ENCODE data around the gene AKAP5.
"Not testable (repeated sequence)": the region's sequence is repeated elsewhere in the genome, so short reads cannot be mapped to it uniquely, and the experiment has no call there.

The AKAP5 gene

GRCh38 chr14:64516969-64517368 is 51.7 kb downstream of the AKAP5 start:
- H3K9me2 ChIP-seq (ENCODE audit: low read depth, low read length) = no peaks in the 10 kb centered on the region
- H3K4me1 ChIP-seq (ENCODE audit: insufficient read depth, low read length, severe bottlenecking) = no peaks in the 10 kb centered on the region
- H3K4me2 ChIP-seq (ENCODE audit: low read length) = no peak overlapping the region
- H4K20me1 ChIP-seq (ENCODE audit: insufficient read depth, low read length) = no peaks in the 10 kb centered on the region
- H3K79me2 ChIP-seq (ENCODE audit: insufficient read depth, low read length) = peaks cover 81% of the 10 kb centered on the region
- H3K36me3 ChIP-seq (ENCODE audit: insufficient read depth, low read length) = peaks cover 20% of the 10 kb centered on the region
- no peak overlapping the region for H3K27ac ChIP-seq (ENCODE audit: low read depth, low read length, poor library complexity, severe bottlenecking)
- no peaks in the 10 kb centered on the region for H3F3A ChIP-seq (ENCODE audit: insufficient read depth, low read length)
- no peaks in the 10 kb centered on the region for H3K27me3 ChIP-seq (ENCODE audit: insufficient read depth, low read length)
- H3K4me3 ChIP-seq (ENCODE audit: low read depth, low read length, poor library complexity, severe bottlenecking) = no peak overlapping the region
- H3K9ac ChIP-seq (ENCODE audit: low read length) = no peak overlapping the region
- TF ChIP-seq EZH2 (IDR thresholded peaks at IDR 0.05; ENCODE audit: borderline replicate concordance, low read length) = no peak
- TF ChIP-seq CTCF (IDR thresholded peaks at IDR 0.05; ENCODE audit: low read length) = no peak
- no peak overlapping the region for H2AFZ ChIP-seq (ENCODE audit: low read length)
- no peaks in the 10 kb centered on the region for H3K9me3 ChIP-seq (ENCODE audit: low read length)

- H3K9ac ChIP-seq (ENCODE audit: low read length); H3K4me1 ChIP-seq (ENCODE audit: insufficient read depth, low read length, severe bottlenecking); H3K27ac ChIP-seq (ENCODE audit: low read depth, low read length, poor library complexity, severe bottlenecking); H3K9me2 ChIP-seq (ENCODE audit: low read depth, low read length); H4K20me1 ChIP-seq (ENCODE audit: insufficient read depth, low read length); H3K9me3 ChIP-seq (ENCODE audit: low read length); H3F3A ChIP-seq (ENCODE audit: insufficient read depth, low read length); H3K27me3 ChIP-seq (ENCODE audit: insufficient read depth, low read length); H2AFZ ChIP-seq (ENCODE audit: low read length); H3K4me2 ChIP-seq (ENCODE audit: low read length); H3K4me3 ChIP-seq (ENCODE audit: low read depth, low read length, poor library complexity, severe bottlenecking): not testable (repeated sequence)
- peaks cover 24% of the 10 kb centered on the region for H3K36me3 ChIP-seq (ENCODE audit: insufficient read depth, low read length)
- peaks cover 74% of the 10 kb centered on the region for H3K79me2 ChIP-seq (ENCODE audit: insufficient read depth, low read length)
These were observed 52.4 kb downstream of the AKAP5 start for GRCh38 chr14:64517667-64518066.

GRCh38 chr14:64518229-64518628 is 52.9 kb downstream of the AKAP5 start:
- Histone ChIP-seq H3K27ac (ENCODE audit: low read depth, low read length, poor library complexity, severe bottlenecking) (no peak overlapping the region), H3K79me2 (ENCODE audit: insufficient read depth, low read length) (peaks cover 68% of the 10 kb centered on the region), H3K4me1 (ENCODE audit: insufficient read depth, low read length, severe bottlenecking) (no peaks in the 10 kb centered on the region), H3K27me3 (ENCODE audit: insufficient read depth, low read length) (no peaks in the 10 kb centered on the region), H3K9me3 (ENCODE audit: low read length) (no peaks in the 10 kb centered on the region), H2AFZ (ENCODE audit: low read length) (no peak overlapping the region), H4K20me1 (ENCODE audit: insufficient read depth, low read length) (no peaks in the 10 kb centered on the region), H3K9ac (ENCODE audit: low read length) (no peak overlapping the region), H3K4me3 (ENCODE audit: low read depth, low read length, poor library complexity, severe bottlenecking) (no peak overlapping the region), H3F3A (ENCODE audit: insufficient read depth, low read length) (no peaks in the 10 kb centered on the region), H3K4me2 (ENCODE audit: low read length) (no peak overlapping the region), H3K9me2 (ENCODE audit: low read depth, low read length) (no peaks in the 10 kb centered on the region), H3K36me3 (ENCODE audit: insufficient read depth, low read length) (peaks cover 24% of the 10 kb centered on the region)
- no peak for TF ChIP-seq CTCF (IDR thresholded peaks at IDR 0.05; ENCODE audit: low read length)
- TF ChIP-seq EZH2 (IDR thresholded peaks at IDR 0.05; ENCODE audit: borderline replicate concordance, low read length) = no peak

GRCh38 chr14:64520699-64521098 is 55.4 kb downstream of the AKAP5 start:
- no peaks in the 10 kb centered on the region for H4K20me1 ChIP-seq (ENCODE audit: insufficient read depth, low read length)

More at GRCh38 chr14:64520699-64521098, 55.4 kb downstream of the AKAP5 start:
- TF ChIP-seq EZH2 (IDR thresholded peaks at IDR 0.05; ENCODE audit: borderline replicate concordance, low read length) = no peak
- TF ChIP-seq CTCF (IDR thresholded peaks at IDR 0.05; ENCODE audit: low read length) = no peak
- Histone ChIP-seq H3F3A (ENCODE audit: insufficient read depth, low read length) (no peaks in the 10 kb centered on the region), H3K36me3 (ENCODE audit: insufficient read depth, low read length) (peaks cover 36% of the 10 kb centered on the region), H3K9me3 (ENCODE audit: low read length) (no peaks in the 10 kb centered on the region), H3K27me3 (ENCODE audit: insufficient read depth, low read length) (no peaks in the 10 kb centered on the region), H2AFZ (ENCODE audit: low read length) (no peak overlapping the region), H3K4me1 (ENCODE audit: insufficient read depth, low read length, severe bottlenecking) (no peaks in the 10 kb centered on the region), H3K9me2 (ENCODE audit: low read depth, low read length) (no peaks in the 10 kb centered on the region), H3K27ac (ENCODE audit: low read depth, low read length, poor library complexity, severe bottlenecking) (no peak overlapping the region), H3K4me3 (ENCODE audit: low read depth, low read length, poor library complexity, severe bottlenecking) (no peak overlapping the region), H3K9ac (ENCODE audit: low read length) (no peak overlapping the region), H3K79me2 (ENCODE audit: insufficient read depth, low read length) (peaks cover 43% of the 10 kb centered on the region), H3K4me2 (ENCODE audit: low read length) (no peak overlapping the region)

All from OCI-LY1 (cell line).